Upper lobe of left lung (tissue), 4 donors: ENCODE data around the gene CDH20.
A peak's percentile ranks its signal among the peaks of the same experiment; 100 is the strongest.

ENCODE experiments used
- POLR2AphosphoS5 ChIP-seq, 2 donors: sonication (generic); formaldehyde crosslinking; IDR thresholded peaks; one replicate each; pipeline ENCODE4 v1.5.1; 2017; ENCODE audit warnings: antibody characterized with exemption in 2 of 2
- TF ChIP-seq, protein P1 (sequence below), 6 experiments: fragments of 450-650 bp in 4 of 6; fragments of 200-600 bp in 2 of 6; sonication (generic) in 2 of 6; IDR thresholded peaks; one replicate each; pipeline ENCODE4 v1.5.1; 2016 to 2019; ENCODE audit warnings: antibody characterized with exemption in 6 of 6

- TF ChIP-seq POLR2AphosphoS5 (IDR thresholded peaks at IDR 0.05): no peak
- TF ChIP-seq, protein P1, sequence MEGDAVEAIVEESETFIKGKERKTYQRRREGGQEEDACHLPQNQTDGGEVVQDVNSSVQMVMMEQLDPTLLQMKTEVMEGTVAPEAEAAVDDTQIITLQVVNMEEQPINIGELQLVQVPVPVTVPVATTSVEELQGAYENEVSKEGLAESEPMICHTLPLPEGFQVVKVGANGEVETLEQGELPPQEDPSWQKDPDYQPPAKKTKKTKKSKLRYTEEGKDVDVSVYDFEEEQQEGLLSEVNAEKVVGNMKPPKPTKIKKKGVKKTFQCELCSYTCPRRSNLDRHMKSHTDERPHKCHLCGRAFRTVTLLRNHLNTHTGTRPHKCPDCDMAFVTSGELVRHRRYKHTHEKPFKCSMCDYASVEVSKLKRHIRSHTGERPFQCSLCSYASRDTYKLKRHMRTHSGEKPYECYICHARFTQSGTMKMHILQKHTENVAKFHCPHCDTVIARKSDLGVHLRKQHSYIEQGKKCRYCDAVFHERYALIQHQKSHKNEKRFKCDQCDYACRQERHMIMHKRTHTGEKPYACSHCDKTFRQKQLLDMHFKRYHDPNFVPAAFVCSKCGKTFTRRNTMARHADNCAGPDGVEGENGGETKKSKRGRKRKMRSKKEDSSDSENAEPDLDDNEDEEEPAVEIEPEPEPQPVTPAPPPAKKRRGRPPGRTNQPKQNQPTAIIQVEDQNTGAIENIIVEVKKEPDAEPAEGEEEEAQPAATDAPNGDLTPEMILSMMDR (IDR thresholded peaks at IDR 0.05): peak; percentile 54 to 89 (median 74)
Observed at GRCh38 chr18:61551586-61551985, 218.4 kb downstream of the CDH20 start.
